Chondrocyte (in vitro differentiated cells): ENCODE results near the gene GRAMD2B. TPM values are rescaled to one million over a fixed set of nuclear protein-coding genes. Genes with fewer than 3 reads are reported as not detected.
"Not testable (repeated sequence)": the region's sequence is repeated elsewhere in the genome, so short reads cannot be mapped to it uniquely, and the experiment has no call there.

Source experiments
- DNase-seq: peaks from one replicate; pipeline ENCODE4 v3.0.0; 2021; ENCODE audit warnings: mixed read lengths, low spot score
- H3K27ac Mint-ChIP-seq: one replicate; pipeline ENCODE4 v1.8.0; 2021; ENCODE audit warnings: mild to moderate bottlenecking, moderate library complexity, mixed read lengths; ENCODE audit not compliant: unreplicated experiment
- H3K27me3 Mint-ChIP-seq: 2 replicates; pipeline ENCODE4 v1.8.0; 2021; ENCODE audit warnings: low read depth, mixed read lengths
- H3K36me3 Mint-ChIP-seq: 2 replicates; pipeline ENCODE4 v1.8.0; 2021; ENCODE audit warnings: low read depth, mixed read lengths
- H3K4me1 Mint-ChIP-seq: 2 replicates; pipeline ENCODE4 v1.8.0; 2021; ENCODE audit warnings: low read depth, mild to moderate bottlenecking, mixed read lengths
- H3K4me3 Mint-ChIP-seq: one replicate; pipeline ENCODE4 v1.8.0; 2021; ENCODE audit warnings: mild to moderate bottlenecking, moderate library complexity, mixed read lengths; ENCODE audit not compliant: unreplicated experiment
- H3K9me3 Mint-ChIP-seq: 2 replicates; pipeline ENCODE4 v1.8.0; 2021; ENCODE audit warnings: low read depth, mixed read lengths
- total RNA-seq: library from RNA; stranded (reverse); gene quantifications from 3 replicates; pipeline ENCODE4 v1.2.1, GENCODE V29; 2021
- TF ChIP-seq, protein P1 (sequence below): fragments of 200-600 bp; sonication (generic); IDR thresholded peaks from 2 replicates; pipeline ENCODE4 v1.5.0; 2021; ENCODE audit warnings: antibody characterized with exemption, mild to moderate bottlenecking, moderate library complexity

GRAMD2B gene
- total RNA-seq, 1 donor from 2014 or later, result 72.4 TPM

DNA sequence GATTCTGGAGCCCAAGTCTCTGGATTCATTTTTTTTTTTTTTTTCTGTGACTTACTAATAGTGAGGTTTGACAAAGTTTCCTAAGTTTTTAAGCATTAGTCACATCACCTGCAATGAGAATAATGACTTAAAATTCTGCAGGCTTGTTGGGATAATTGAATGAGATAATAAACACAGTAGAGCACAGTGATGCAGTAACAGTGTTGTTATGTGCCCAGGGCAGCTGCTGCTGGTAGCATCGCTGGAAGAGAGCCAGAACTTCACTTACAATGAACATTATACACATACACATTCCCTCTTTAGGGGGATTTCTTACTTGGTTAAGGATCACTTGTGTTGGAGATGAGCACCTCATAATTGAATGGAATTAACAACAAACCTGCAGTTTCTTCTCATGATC lies 92.9 kb downstream of the GRAMD2B start:
- H3K4me3 Mint-ChIP-seq, result no peak overlapping the region
- no peak for DNase-seq
- H3K9me3 Mint-ChIP-seq, result no peaks in the 10 kb centered on the region
- TF ChIP-seq, protein P1, sequence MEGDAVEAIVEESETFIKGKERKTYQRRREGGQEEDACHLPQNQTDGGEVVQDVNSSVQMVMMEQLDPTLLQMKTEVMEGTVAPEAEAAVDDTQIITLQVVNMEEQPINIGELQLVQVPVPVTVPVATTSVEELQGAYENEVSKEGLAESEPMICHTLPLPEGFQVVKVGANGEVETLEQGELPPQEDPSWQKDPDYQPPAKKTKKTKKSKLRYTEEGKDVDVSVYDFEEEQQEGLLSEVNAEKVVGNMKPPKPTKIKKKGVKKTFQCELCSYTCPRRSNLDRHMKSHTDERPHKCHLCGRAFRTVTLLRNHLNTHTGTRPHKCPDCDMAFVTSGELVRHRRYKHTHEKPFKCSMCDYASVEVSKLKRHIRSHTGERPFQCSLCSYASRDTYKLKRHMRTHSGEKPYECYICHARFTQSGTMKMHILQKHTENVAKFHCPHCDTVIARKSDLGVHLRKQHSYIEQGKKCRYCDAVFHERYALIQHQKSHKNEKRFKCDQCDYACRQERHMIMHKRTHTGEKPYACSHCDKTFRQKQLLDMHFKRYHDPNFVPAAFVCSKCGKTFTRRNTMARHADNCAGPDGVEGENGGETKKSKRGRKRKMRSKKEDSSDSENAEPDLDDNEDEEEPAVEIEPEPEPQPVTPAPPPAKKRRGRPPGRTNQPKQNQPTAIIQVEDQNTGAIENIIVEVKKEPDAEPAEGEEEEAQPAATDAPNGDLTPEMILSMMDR, result no peak
- H3K4me1 Mint-ChIP-seq, result peaks cover 43% of the 10 kb centered on the region
- peak overlapping the region; percentile 79 for H3K27ac Mint-ChIP-seq
- no peaks in the 10 kb centered on the region for H3K36me3 Mint-ChIP-seq
- no peaks in the 10 kb centered on the region for H3K27me3 Mint-ChIP-seq

GRCh38 chr5:126516852-126517251 lies 93.6 kb downstream of the GRAMD2B start:
- no peaks in the 10 kb centered on the region for H3K36me3 Mint-ChIP-seq
- TF ChIP-seq, protein P1, result no peak
- H3K4me1 Mint-ChIP-seq, result peaks cover 43% of the 10 kb centered on the region
- no peak for DNase-seq
- H3K4me3 Mint-ChIP-seq, result no peak overlapping the region
- peak overlapping the region; percentile 8 for H3K27ac Mint-ChIP-seq
- no peaks in the 10 kb centered on the region for H3K27me3 Mint-ChIP-seq
- no peaks in the 10 kb centered on the region for H3K9me3 Mint-ChIP-seq

- not testable (repeated sequence) for H3K9me3 Mint-ChIP-seq, DNase-seq, H3K27me3 Mint-ChIP-seq, H3K36me3 Mint-ChIP-seq
- H3K27ac Mint-ChIP-seq, result peak overlapping the region; percentile 60
- H3K4me1 Mint-ChIP-seq, result peaks cover 49% of the 10 kb centered on the region
- peak overlapping the region; percentile 3 for H3K4me3 Mint-ChIP-seq
Measured at GRCh38 chr5:126519223-126519622, 96.0 kb downstream of the GRAMD2B start.

DNA sequence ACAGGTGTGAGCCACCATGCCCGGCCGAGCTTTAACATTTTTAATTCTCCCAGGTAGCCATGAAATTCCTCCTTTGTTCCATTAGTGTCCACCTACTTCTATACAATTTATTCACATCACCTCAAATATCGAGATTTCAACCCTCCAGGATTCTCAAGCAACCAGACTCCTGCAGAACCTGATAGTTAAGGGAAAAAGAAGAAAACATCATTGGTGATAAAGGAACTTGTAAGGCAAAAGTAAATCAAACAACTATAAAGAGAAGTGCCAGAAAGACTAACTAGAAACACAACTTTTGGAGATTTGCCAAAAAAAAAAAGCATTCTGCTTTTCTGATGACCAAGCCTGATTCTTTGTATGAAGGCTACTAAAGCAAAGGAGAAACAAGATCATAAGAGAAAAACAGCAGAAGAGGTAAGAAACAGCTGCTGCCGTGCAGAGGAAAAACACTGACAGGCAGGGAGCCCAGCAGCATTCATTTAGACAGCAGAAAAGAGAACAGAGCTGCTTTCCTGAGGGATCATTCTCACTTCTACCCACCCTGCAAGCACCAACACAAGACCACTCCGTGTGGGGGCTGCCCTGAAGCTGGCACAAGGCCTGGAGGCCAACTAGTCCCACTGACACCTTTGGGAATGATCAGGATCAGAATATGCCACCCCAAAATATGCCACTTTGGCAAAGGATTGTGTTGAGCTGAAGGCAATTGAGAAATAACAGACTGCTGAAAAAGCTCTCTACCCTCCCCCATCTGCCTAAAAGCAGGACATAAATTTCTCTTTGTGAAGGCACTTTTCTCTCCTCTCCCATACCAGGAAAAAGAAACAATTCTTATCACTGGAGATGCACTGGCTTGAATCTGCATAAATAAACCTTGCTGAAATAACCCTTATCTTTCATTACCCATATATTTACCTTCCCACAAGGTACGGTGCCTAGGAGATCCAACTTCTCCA lies 96.7 kb downstream of the GRAMD2B start:
- Mint-ChIP-seq H3K27ac (peak overlapping the region; percentile 60), H3K4me3 (peak overlapping the region; percentile 3), H3K27me3 (no peaks in the 10 kb centered on the region), H3K36me3 (no peaks in the 10 kb centered on the region), H3K4me1 (peaks cover 56% of the 10 kb centered on the region), H3K9me3 (no peaks in the 10 kb centered on the region)
- TF ChIP-seq, protein P1, result no peak
- no peak for DNase-seq

- Mint-ChIP-seq H3K4me3 (no peak overlapping the region), H3K4me1 (peaks cover 57% of the 10 kb centered on the region), H3K27me3 (no peaks in the 10 kb centered on the region), H3K27ac (peak overlapping the region; percentile 60), H3K9me3 (no peaks in the 10 kb centered on the region), H3K36me3 (no peaks in the 10 kb centered on the region)
- TF ChIP-seq, protein P1, result no peak
- DNase-seq, result no peak
Measured at GRCh38 chr5:126520593-126520953, 97.4 kb downstream of the GRAMD2B start.
